ENCODE measurements around the gene COL2A1. TPM values are rescaled to one million over a fixed set of nuclear protein-coding genes. Genes with fewer than 3 reads are reported as not detected.
A peak's percentile ranks its signal among the peaks of the same experiment; 100 is the strongest.

COL2A1 gene
- total RNA-seq, 2 donors from 2014 or later, result not detected

- Histone ChIP-seq H3K4me1 (peaks cover 44% of the 10 kb centered on the region), H3K4me3 (no peak overlapping the region), H3K9me3 (no peaks in the 10 kb centered on the region), H3K27ac (no peak overlapping the region), H3K27me3 (peaks cover 0 to 35% of the 10 kb centered on the region in 2 donors), H3K36me3 (replicated peaks in 1 of 2; ENCODE audit: insufficient read depth in 1 of 2, low read depth in 2 of 2) (no peaks in the 10 kb centered on the region)
- intact Hi-C loops (cut with DNase I), result no loop called here
- DNase-seq, result peak; percentile 29 to 58 (median 46)
- no peak for TF ChIP-seq CTCF (IDR thresholded peaks at IDR 0.05)
- no peak for TF ChIP-seq POLR2A (IDR thresholded peaks at IDR 0.05)
- peak; percentile 57 for ATAC-seq
- 2% methylated on average over 10 to 26 of the region's 26 CpGs for WGBS, 2 donors
Measured at GRCh38 chr12:48002773-48003218, 1.5 kb downstream of the COL2A1 start.

GRCh38 chr12:48002414-48002730, 1.9 kb downstream of the COL2A1 start:
- intact Hi-C loops (cut with DNase I), result no loop called here
- ATAC-seq, result no peak
- H3K36me3 ChIP-seq (replicated peaks in 1 of 2; ENCODE audit: insufficient read depth in 1 of 2, low read depth in 2 of 2), result no peaks in the 10 kb centered on the region
- TF ChIP-seq CTCF (IDR thresholded peaks at IDR 0.05) (no peak), POLR2A (IDR thresholded peaks at IDR 0.05) (no peak)
- no peak for DNase-seq
- no peak overlapping the region for H3K4me3 ChIP-seq
- no peaks in the 10 kb centered on the region for H3K9me3 ChIP-seq
- WGBS, 2 donors, result 5 to 11% methylated on average over 11 to 13 of the region's 13 CpGs
- peaks cover 0 to 35% of the 10 kb centered on the region in 2 donors for H3K27me3 ChIP-seq
- H3K27ac ChIP-seq, result no peak overlapping the region
- peaks cover 44% of the 10 kb centered on the region for H3K4me1 ChIP-seq

- peaks cover 0 to 35% of the 10 kb centered on the region in 2 donors for H3K27me3 ChIP-seq
- no peak overlapping the region for H3K4me3 ChIP-seq
- H3K36me3 ChIP-seq (replicated peaks in 1 of 2; ENCODE audit: insufficient read depth in 1 of 2, low read depth in 2 of 2), result no peaks in the 10 kb centered on the region
- intact Hi-C loops (cut with DNase I), result no loop called here
- ATAC-seq, result peak; percentile 66
- no peak overlapping the region for H3K27ac ChIP-seq
- WGBS, 2 donors, result 1 to 3% methylated on average over 25 to 57 of the region's 57 CpGs
- no peaks in the 10 kb centered on the region for H3K9me3 ChIP-seq
- H3K4me1 ChIP-seq, result peaks cover 44% of the 10 kb centered on the region
- peak; percentile 17 to 58 (median 32) for DNase-seq
- TF ChIP-seq POLR2A (IDR thresholded peaks at IDR 0.05), result no peak
- TF ChIP-seq CTCF (IDR thresholded peaks at IDR 0.05), result no peak
Measured at GRCh38 chr12:48001505-48002413, 2.5 kb downstream of the COL2A1 start.

GRCh38 chr12:48000878-48001504, 3.3 kb downstream of the COL2A1 start:
- ATAC-seq (peak; percentile 13), DNase-seq (no peak)
- peaks cover 0 to 35% of the 10 kb centered on the region in 2 donors for H3K27me3 ChIP-seq
- intact Hi-C loops (cut with DNase I), result no loop called here
- whole genome bisulfite sequencing, 2 donors, result 10 to 14% methylated on average over 18 of the region's 18 CpGs
- H3K4me1 ChIP-seq, result peaks cover 44% of the 10 kb centered on the region
- no peaks in the 10 kb centered on the region for H3K9me3 ChIP-seq
- no peak overlapping the region for H3K4me3 ChIP-seq
- TF ChIP-seq CTCF (IDR thresholded peaks at IDR 0.05), result no peak
- H3K36me3 ChIP-seq (replicated peaks in 1 of 2; ENCODE audit: insufficient read depth in 1 of 2, low read depth in 2 of 2), result no peaks in the 10 kb centered on the region
- H3K27ac ChIP-seq, result no peak overlapping the region
